ENCODE results near the gene APOL3. TPM values are rescaled to one million over a fixed set of nuclear protein-coding genes. Genes with fewer than 3 reads are reported as not detected.
"Not testable (repeated sequence)": the region's sequence is repeated elsewhere in the genome, so short reads cannot be mapped to it uniquely, and the experiment has no call there.

The APOL3 gene
- 10 to 100 TPM; 11.4 to 29.3 (median 20.5) TPM for total RNA-seq
- long read RNA-seq, donor 1, partial matches to known transcripts: 3 of 15 reads
- long read RNA-seq, donor 1, other reads (novel, unspliced or antisense): 1 of 15 reads
- long read RNA-seq, donor 2, partial matches to known transcripts: 0 of 4 reads
- long read RNA-seq, donor 2, other reads (novel, unspliced or antisense): 0 of 4 reads

- Histone ChIP-seq H3K4me1 (ENCODE audit: low read depth) (peaks cover 12% of the 10 kb centered on the region), H3K9me3 (no peaks in the 10 kb centered on the region), H3K4me3 (peak within 1 kb of the TSS; percentile 15), H3K36me3 (ENCODE audit: low read depth) (no peaks in the 10 kb centered on the region)
- DNase-seq (peak; percentile 70 to 84 (median 84)), ATAC-seq (peak; percentile 84)
- intact Hi-C loops (cut with DNase I, micrococcal nuclease): no loop called here
- no peak for TF ChIP-seq CTCF (IDR thresholded peaks at IDR 0.05)
These were observed at the start of gene APOL3 for GRCh38 chr22:36160499-36160942. Gene APOL3, minus strand, starts transcription at chr22:36160755. Its CDS starts 11,700 bp downstream, at chr22:36149055.

GRCh38 chr22:36210224-36210623, 49.7 kb upstream of the APOL3 start:
- no peak overlapping the region for H3K4me3 ChIP-seq
- H3K4me1 ChIP-seq (ENCODE audit: low read depth): no peaks in the 10 kb centered on the region
- no peak for TF ChIP-seq CTCF (IDR thresholded peaks at IDR 0.05)
- H3K9me3 ChIP-seq: no peaks in the 10 kb centered on the region
- DNase-seq: no peak
- ATAC-seq: no peak
- intact Hi-C loops (cut with DNase I, micrococcal nuclease): no loop called here
- H3K36me3 ChIP-seq (ENCODE audit: low read depth): no peaks in the 10 kb centered on the region

- intact Hi-C loops (cut with DNase I, micrococcal nuclease); DNase-seq; ATAC-seq; H3K4me1 ChIP-seq (ENCODE audit: low read depth); H3K9me3 ChIP-seq; H3K4me3 ChIP-seq; H3K36me3 ChIP-seq (ENCODE audit: low read depth): not testable (repeated sequence)
These were observed 48.9 kb upstream of the APOL3 start for GRCh38 chr22:36209488-36209908.

GRCh38 chr22:36208914-36209313, 48.4 kb upstream of the APOL3 start:
- DNase-seq: no peak
- H3K4me1 ChIP-seq (ENCODE audit: low read depth): no peaks in the 10 kb centered on the region
- no peaks in the 10 kb centered on the region for H3K9me3 ChIP-seq
- no peak for ATAC-seq
- intact Hi-C loops (cut with DNase I, micrococcal nuclease): no loop called here
- no peak overlapping the region for H3K4me3 ChIP-seq
- no peaks in the 10 kb centered on the region for H3K36me3 ChIP-seq (ENCODE audit: low read depth)
- no peak for TF ChIP-seq CTCF (IDR thresholded peaks at IDR 0.05)

- Histone ChIP-seq H3K9me3 (no peaks in the 10 kb centered on the region), H3K36me3 (ENCODE audit: low read depth) (no peaks in the 10 kb centered on the region), H3K4me3 (no peak overlapping the region), H3K4me1 (ENCODE audit: low read depth) (no peaks in the 10 kb centered on the region)
- TF ChIP-seq CTCF (IDR thresholded peaks at IDR 0.05): no peak
- DNase-seq (no peak), ATAC-seq (no peak)
- intact Hi-C loops (cut with DNase I, micrococcal nuclease): no loop called here
These were observed 47.7 kb upstream of the APOL3 start for GRCh38 chr22:36208162-36208765.

- Histone ChIP-seq H3K4me1 (ENCODE audit: low read depth) (peaks cover 5% of the 10 kb centered on the region), H3K4me3 (no peak overlapping the region), H3K9me3 (no peaks in the 10 kb centered on the region), H3K36me3 (ENCODE audit: low read depth) (no peaks in the 10 kb centered on the region)
- intact Hi-C loops (cut with DNase I, micrococcal nuclease): no loop called here
- no peak for DNase-seq
- no peak for TF ChIP-seq CTCF (IDR thresholded peaks at IDR 0.05)
- no peak for ATAC-seq
These were observed 45.7 kb upstream of the APOL3 start for GRCh38 chr22:36206255-36206654.

GRCh38 chr22:36205573-36205972, 45.0 kb upstream of the APOL3 start:
- H3K4me3 ChIP-seq; H3K4me1 ChIP-seq (ENCODE audit: low read depth); H3K9me3 ChIP-seq; H3K36me3 ChIP-seq (ENCODE audit: low read depth); intact Hi-C loops (cut with DNase I, micrococcal nuclease); ATAC-seq; DNase-seq: not testable (repeated sequence)

All from mucosa of descending colon (tissue), 3 donors.